Activated CD8-positive, alpha-beta memory T cell treated with anti-CD3 and anti-CD28 coated beads for 36 hours (primary cell): ENCODE data around the gene KCNA4. TPM values are rescaled to one million over a fixed set of nuclear protein-coding genes. Genes with fewer than 3 reads are reported as not detected.
"Not testable (repeated sequence)": the region's sequence is repeated elsewhere in the genome, so short reads cannot be mapped to it uniquely, and the experiment has no call there.

Source experiments
- CTCF ChIA-PET: fragments of 350-600 bp; sonication (Branson Sonifier 250); formaldehyde crosslinking; loops from one replicate; lab custom pipeline; 2021; ENCODE audit warnings: antibody characterized with exemption; lab: Charles Lee
- POLR2A ChIA-PET: fragments of 350-600 bp; sonication (Branson Sonifier 250); formaldehyde crosslinking; loops from one replicate; lab custom pipeline; 2021; ENCODE audit warnings: antibody characterized with exemption; lab: Charles Lee
- total RNA-seq, 2 experiments: library from RNA; stranded (reverse); gene quantifications; one replicate each; pipeline ENCODE4 v1.2.3, GENCODE V29; 2021

Gene KCNA4
- not detected for total RNA-seq

- CTCF ChIA-PET: no interaction called here
- POLR2A ChIA-PET: no interaction called here
Measured at GRCh38 chr11:30016588-30017363, at the start of gene KCNA4. TSS of gene KCNA4 (minus strand) at chr11:30017030. CDS start at chr11:30012678, 4,352 bp downstream.

GRCh38 chr11:30062103-30062502 is 45.3 kb upstream of the KCNA4 start:
- ChIA-PET POLR2A (no interaction called here), CTCF (no interaction called here)

- CTCF ChIA-PET: no interaction called here
- POLR2A ChIA-PET: no interaction called here
Measured at GRCh38 chr11:30059172-30059815, 42.5 kb upstream of the KCNA4 start.

GRCh38 chr11:30049214-30049613 is 32.4 kb upstream of the KCNA4 start:
- POLR2A ChIA-PET: no interaction called here
- CTCF ChIA-PET: no interaction called here

GRCh38 chr11:30046578-30046945 is 29.7 kb upstream of the KCNA4 start:
- ChIA-PET CTCF (no interaction called here), POLR2A (no interaction called here)

GRCh38 chr11:30045921-30046577 is 29.2 kb upstream of the KCNA4 start:
- CTCF ChIA-PET: no interaction called here

GRCh38 chr11:30045144-30045543 is 28.3 kb upstream of the KCNA4 start:
- ChIA-PET POLR2A (no interaction called here), CTCF (no interaction called here)

More at GRCh38 chr11:30045921-30046577, 29.2 kb upstream of the KCNA4 start:
- POLR2A ChIA-PET: no interaction called here

- POLR2A ChIA-PET: no interaction called here
- CTCF ChIA-PET: no interaction called here
Measured at GRCh38 chr11:30041171-30041570, 24.3 kb upstream of the KCNA4 start.

GRCh38 chr11:30034746-30035145 is 17.9 kb upstream of the KCNA4 start:
- CTCF ChIA-PET, POLR2A ChIA-PET: not testable (repeated sequence)

- POLR2A ChIA-PET, CTCF ChIA-PET: not testable (repeated sequence)
Measured at GRCh38 chr11:30034166-30034565, 17.3 kb upstream of the KCNA4 start.

GRCh38 chr11:30025396-30026139 is 8.7 kb upstream of the KCNA4 start:
- CTCF ChIA-PET: no interaction called here
- POLR2A ChIA-PET: no interaction called here

- ChIA-PET POLR2A (no interaction called here), CTCF (no interaction called here)
Measured at GRCh38 chr11:30023074-30023473, 6.2 kb upstream of the KCNA4 start.

GRCh38 chr11:30019481-30019880 is 2.7 kb upstream of the KCNA4 start:
- ChIA-PET CTCF (no interaction called here), POLR2A (no interaction called here)

GRCh38 chr11:30018495-30018894 is 1.7 kb upstream of the KCNA4 start:
- ChIA-PET CTCF (interaction anchor here (0.6 kb wide), 1 partner anchor 33 kb away, joined by 4 read pairs; no protein-coding TSS in a partner anchor), POLR2A (no interaction called here)

GRCh38 chr11:30017445-30017895 is 640 bp upstream of the KCNA4 start:
- ChIA-PET POLR2A (no interaction called here), CTCF (no interaction called here)

- CTCF ChIA-PET: no interaction called here
Measured at GRCh38 chr11:30015725-30016412, 961 bp downstream of the KCNA4 start.

GRCh38 chr11:30012346-30012745 is 4.5 kb downstream of the KCNA4 start:
- CTCF ChIA-PET: no interaction called here
- POLR2A ChIA-PET: no interaction called here

More at GRCh38 chr11:30015725-30016412, 961 bp downstream of the KCNA4 start:
- POLR2A ChIA-PET: no interaction called here

GRCh38 chr11:30009060-30009459 is 7.8 kb downstream of the KCNA4 start:
- CTCF ChIA-PET: no interaction called here
- POLR2A ChIA-PET: no interaction called here

GRCh38 chr11:30006876-30007275 is 10.0 kb downstream of the KCNA4 start:
- ChIA-PET POLR2A (no interaction called here), CTCF (no interaction called here)
